Suprapubic skin (tissue), 4 donors: Measurements from ENCODE around the gene DSC2. TPM values are rescaled to one million over a fixed set of nuclear protein-coding genes. Genes with fewer than 3 reads are reported as not detected.
A peak's percentile ranks its signal among the peaks of the same experiment; 100 is the strongest.

Source experiments
- DNase-seq, 2 donors: peaks; one replicate each; pipeline ENCODE4 v3.0.0-alpha.2; 2019; ENCODE audit warnings: low spot score in 2 of 2
- H3K27ac ChIP-seq: fragments of 200-600 bp; sonication (generic); one replicate; pipeline ENCODE4 v1.5.1; 2019
- H3K27me3 ChIP-seq: fragments of 200-600 bp; sonication (generic); one replicate; pipeline ENCODE4 v1.5.1; 2019
- H3K36me3 ChIP-seq: fragments of 200-600 bp; sonication (generic); one replicate; pipeline ENCODE4 v1.5.1; 2019
- H3K4me1 ChIP-seq: fragments of 200-600 bp; sonication (generic); one replicate; pipeline ENCODE4 v1.5.1; 2019
- H3K4me3 ChIP-seq: fragments of 200-600 bp; sonication (generic); one replicate; pipeline ENCODE4 v1.5.1; 2019; ENCODE audit warnings: mild to moderate bottlenecking
- H3K9me3 ChIP-seq: fragments of 200-600 bp; sonication (generic); one replicate; pipeline ENCODE4 v1.5.1; 2019
- CTCF ChIP-seq, 2 donors: fragments of 200-600 bp in 1 of 2; fragments of 450-650 bp in 1 of 2; sonication (generic) in 1 of 2; IDR thresholded peaks; one replicate each; pipeline ENCODE4 v1.5.1; 2016 to 2019; ENCODE audit warnings: antibody characterized with exemption in 2 of 2, mild to moderate bottlenecking in 1 of 2, moderate library complexity in 1 of 2
- EP300 ChIP-seq: sonication (generic); formaldehyde crosslinking; IDR thresholded peaks from one replicate; pipeline ENCODE4 v1.6.1; 2017; ENCODE audit warnings: antibody characterized with exemption
- POLR2A ChIP-seq, 2 donors: fragments of 450-650 bp; IDR thresholded peaks; one replicate each; pipeline ENCODE4 v1.6.1; 2017; ENCODE audit warnings: antibody characterized with exemption in 2 of 2, mild to moderate bottlenecking in 2 of 2, moderate library complexity in 2 of 2
- POLR2AphosphoS5 ChIP-seq, 3 donors: sonication (generic); formaldehyde crosslinking; IDR thresholded peaks; one replicate each; pipeline ENCODE4 v1.6.1; 2017; ENCODE audit warnings: antibody characterized with exemption in 3 of 3
- WGBS: methylation state at CpG from one replicate; pipeline ENCODE4 v1.1.5; 2018; 5-methylcytosine and 5-hydroxymethylcytosine counted together
- total RNA-seq, 4 donors: library from RNA; depleted of rRNA; stranded (reverse); fragments of >200 nt; gene quantifications; one replicate each; pipeline ENCODE4 v1.1.0, GENCODE V29; 2016

Gene DSC2
- total RNA-seq = 10 to 100 TPM; 26.2 to 36.4 (median 32.3) TPM

GRCh38 chr18:31102025-31102684 is at the start of gene DSC2:
Gene DSC2, minus strand, starts transcription at chr18:31102421. Its CDS starts 450 bp downstream, at chr18:31101971.
- Histone ChIP-seq H3K36me3 (no peaks in the 10 kb centered on the region), H3K4me3 (peak within 1 kb of the TSS; percentile 67), H3K27me3 (peaks cover 11% of the 10 kb centered on the region), H3K27ac (peak within 1 kb of the TSS; percentile 95), H3K9me3 (no peaks in the 10 kb centered on the region), H3K4me1 (peaks cover 19% of the 10 kb centered on the region)
- TF ChIP-seq POLR2AphosphoS5 (IDR thresholded peaks at IDR 0.05) (no peak), CTCF (IDR thresholded peaks at IDR 0.05) (no peak), EP300 (no peak), POLR2A (IDR thresholded peaks at IDR 0.05) (no peak)
- 2% methylated on average over 12 of the region's 44 CpGs for WGBS
- DNase-seq = peak; percentile 68 to 79

GRCh38 chr18:31149351-31149750 is 47.1 kb upstream of the DSC2 start:
- no peaks in the 10 kb centered on the region for H3K4me1 ChIP-seq
- WGBS = 71% methylated on average over 3 of the region's 3 CpGs

DNA sequence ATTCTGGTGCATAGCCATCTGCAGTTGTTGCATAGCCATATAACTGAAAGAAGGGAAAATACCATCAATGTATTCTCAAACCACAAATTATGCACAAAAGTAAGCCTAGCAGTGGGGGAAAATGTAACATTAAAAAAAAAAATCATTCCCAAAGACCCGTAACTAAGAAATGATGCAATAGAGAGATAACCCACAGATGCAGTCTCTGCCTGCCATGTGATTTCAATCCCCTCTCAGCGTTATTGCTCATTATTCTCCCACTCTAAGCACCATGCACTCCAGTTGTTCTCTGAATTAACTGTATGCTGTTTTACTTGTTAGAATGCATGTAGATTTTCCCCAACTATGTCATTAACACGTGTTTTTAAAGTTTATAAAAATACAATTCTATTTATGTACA is 46.4 kb upstream of the DSC2 start:
- no peak for TF ChIP-seq POLR2AphosphoS5 (IDR thresholded peaks at IDR 0.05)
- no peak for TF ChIP-seq POLR2A (IDR thresholded peaks at IDR 0.05)
- TF ChIP-seq CTCF (IDR thresholded peaks at IDR 0.05) = no peak
- no peak for TF ChIP-seq EP300
- Histone ChIP-seq H3K27ac (no peak overlapping the region), H3K36me3 (peaks cover 5% of the 10 kb centered on the region), H3K9me3 (no peaks in the 10 kb centered on the region), H3K27me3 (no peaks in the 10 kb centered on the region), H3K4me1 (no peaks in the 10 kb centered on the region), H3K4me3 (no peak overlapping the region)
- 49% methylated on average over 3 of the region's 3 CpGs for WGBS
- DNase-seq = no peak

More at GRCh38 chr18:31149351-31149750, 47.1 kb upstream of the DSC2 start:
- Histone ChIP-seq H3K9me3 (no peaks in the 10 kb centered on the region), H3K4me3 (no peak overlapping the region), H3K27ac (no peak overlapping the region), H3K36me3 (peaks cover 5% of the 10 kb centered on the region), H3K27me3 (no peaks in the 10 kb centered on the region)
- TF ChIP-seq POLR2AphosphoS5 (IDR thresholded peaks at IDR 0.05) = no peak
- no peak for TF ChIP-seq POLR2A (IDR thresholded peaks at IDR 0.05)
- no peak for TF ChIP-seq CTCF (IDR thresholded peaks at IDR 0.05)
- TF ChIP-seq EP300 = no peak
- no peak for DNase-seq

DNA sequence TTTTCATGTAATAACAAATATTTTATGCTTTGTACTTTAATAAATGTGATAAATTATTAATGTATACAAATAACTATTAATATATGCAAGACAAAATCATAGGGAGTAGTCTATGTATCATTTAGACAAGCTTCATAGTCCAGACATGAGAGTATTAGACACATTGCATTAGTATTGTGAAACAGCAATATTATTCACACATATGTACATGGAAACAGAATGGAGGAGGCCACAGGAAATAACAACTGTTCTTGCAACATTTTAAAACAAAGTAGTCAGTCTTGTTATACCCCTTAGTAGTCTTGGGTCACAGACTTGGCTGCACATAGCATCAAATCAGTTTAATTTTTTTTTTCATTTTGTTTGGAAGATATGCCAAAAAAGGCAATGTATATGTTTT is 44.6 kb upstream of the DSC2 start:
- peaks cover 4% of the 10 kb centered on the region for H3K36me3 ChIP-seq
- H3K4me1 ChIP-seq = no peaks in the 10 kb centered on the region
- no peak overlapping the region for H3K4me3 ChIP-seq
- DNase-seq = no peak
- TF ChIP-seq POLR2AphosphoS5 (IDR thresholded peaks at IDR 0.05) (no peak), POLR2A (IDR thresholded peaks at IDR 0.05) (no peak), EP300 (no peak), CTCF (IDR thresholded peaks at IDR 0.05) (no peak)
- no peak overlapping the region for H3K27ac ChIP-seq
- H3K9me3 ChIP-seq = no peaks in the 10 kb centered on the region
- no peaks in the 10 kb centered on the region for H3K27me3 ChIP-seq

DNA sequence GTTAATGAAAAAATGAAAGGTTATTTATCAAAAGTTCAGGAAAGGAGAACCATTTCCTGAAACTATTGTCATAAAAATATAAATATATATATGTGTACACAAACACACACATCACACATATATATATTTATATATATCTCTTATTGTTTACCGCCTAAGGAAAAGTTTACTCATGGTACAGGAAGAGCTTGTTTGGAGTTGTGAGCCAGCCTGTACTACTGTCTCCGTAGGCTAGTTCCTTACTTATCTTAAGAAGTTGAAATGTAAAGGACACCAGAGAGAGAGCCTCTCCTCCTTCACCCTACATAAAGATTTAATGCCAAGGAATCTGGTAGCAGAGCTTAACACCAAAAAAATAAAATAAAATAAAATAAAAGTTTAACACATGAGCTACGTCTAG is 40.8 kb upstream of the DSC2 start:
- TF ChIP-seq POLR2A (IDR thresholded peaks at IDR 0.05) (no peak), EP300 (no peak), POLR2AphosphoS5 (IDR thresholded peaks at IDR 0.05) (no peak), CTCF (IDR thresholded peaks at IDR 0.05) (no peak)
- Histone ChIP-seq H3K4me1 (no peaks in the 10 kb centered on the region), H3K27ac (no peak overlapping the region), H3K9me3 (no peaks in the 10 kb centered on the region), H3K36me3 (no peaks in the 10 kb centered on the region), H3K4me3 (no peak overlapping the region), H3K27me3 (no peaks in the 10 kb centered on the region)
- WGBS = 89% methylated on average over 3 of the region's 3 CpGs
- DNase-seq = no peak
